Activated CD4-positive, CD25-positive, alpha-beta regulatory T cell (primary cell): ENCODE data around the gene EGFLAM.

ENCODE experiments used
- DNase-seq, 4 experiments: peaks; one replicate each; lab custom pipeline; 2025; lab: John Stamatoyannopoulos, UW

EGFLAM gene

GRCh38 chr5:38471709-38472108 is 213.3 kb downstream of the EGFLAM start:
- DNase-seq = no peak

DNA sequence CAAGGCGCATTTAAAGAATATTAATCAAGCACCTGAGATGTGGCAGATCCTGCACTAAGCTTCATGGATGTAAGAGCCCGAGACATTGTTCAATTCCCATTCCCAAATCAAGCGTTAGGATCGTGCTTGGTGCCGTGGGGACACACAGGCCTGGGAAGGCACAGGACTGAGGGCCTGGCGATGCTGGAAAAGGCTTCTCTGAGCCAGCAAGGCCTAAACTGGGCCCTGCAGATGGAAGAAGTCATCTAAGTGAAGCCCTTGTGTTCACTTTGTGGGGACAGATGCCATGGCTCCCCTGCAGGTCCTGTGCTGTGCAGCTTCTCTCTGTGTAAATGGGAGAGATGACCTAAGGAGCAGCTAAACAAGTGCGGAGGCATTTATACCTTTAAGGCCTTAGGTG is 214.2 kb downstream of the EGFLAM start:
- DNase-seq = no peak

DNA sequence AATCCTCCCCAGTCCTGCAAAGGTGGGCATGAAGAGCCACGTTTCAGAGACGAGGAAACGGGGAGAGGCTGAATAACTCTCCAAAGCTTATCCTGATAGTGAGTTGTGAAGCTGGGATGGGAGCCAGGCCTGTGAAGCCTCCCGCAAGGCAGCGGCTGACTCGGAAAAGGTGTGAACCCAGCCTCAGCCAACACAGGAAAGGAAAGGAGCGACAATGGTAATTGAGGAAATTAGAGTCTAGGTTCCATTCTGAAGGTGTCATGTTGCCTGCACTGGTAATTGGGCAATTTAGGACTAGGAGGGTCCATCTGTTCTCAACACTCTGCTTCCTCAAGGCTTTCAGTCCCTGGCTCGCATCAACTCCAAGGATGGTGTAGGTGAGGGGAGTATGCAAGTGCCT is 214.6 kb downstream of the EGFLAM start:
- no peak for DNase-seq

DNA sequence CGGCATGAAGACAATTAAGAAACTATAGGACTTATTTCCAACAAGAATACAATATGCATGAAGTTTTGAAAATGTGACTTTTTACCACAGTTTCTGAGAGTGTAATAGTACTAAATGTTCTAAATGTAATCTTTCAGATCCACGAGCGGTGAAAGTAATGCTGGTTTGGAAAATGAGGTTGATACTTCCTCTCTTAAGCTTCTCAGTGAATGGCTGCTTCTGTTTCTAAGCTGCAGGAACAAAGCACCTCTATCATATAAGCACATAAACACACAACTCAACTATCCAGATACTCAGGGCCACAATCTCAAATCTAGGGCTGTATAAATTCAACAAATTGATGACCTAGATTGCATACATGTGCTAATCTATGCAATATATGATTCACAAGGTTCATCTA is 219.8 kb downstream of the EGFLAM start:
- no peak for DNase-seq

DNA sequence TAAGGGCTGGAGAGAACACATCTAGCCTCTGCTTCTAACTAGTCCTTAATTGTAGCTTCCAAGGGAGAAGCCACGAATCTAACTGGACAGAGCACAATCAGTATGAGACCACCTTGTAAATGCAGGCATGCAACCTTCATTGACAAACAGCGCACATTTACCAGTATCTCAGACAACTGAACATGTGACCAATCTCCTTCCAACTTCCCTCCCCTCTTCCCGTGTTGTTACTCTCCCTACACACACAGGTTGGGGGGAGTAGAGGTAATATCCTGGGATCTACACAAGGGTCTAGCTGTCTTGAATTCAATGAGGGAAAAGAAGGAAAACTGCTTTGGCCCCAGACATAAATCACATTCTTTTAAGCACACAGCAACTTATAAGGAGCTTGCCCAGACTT is 220.5 kb downstream of the EGFLAM start:
- no peak for DNase-seq

DNA sequence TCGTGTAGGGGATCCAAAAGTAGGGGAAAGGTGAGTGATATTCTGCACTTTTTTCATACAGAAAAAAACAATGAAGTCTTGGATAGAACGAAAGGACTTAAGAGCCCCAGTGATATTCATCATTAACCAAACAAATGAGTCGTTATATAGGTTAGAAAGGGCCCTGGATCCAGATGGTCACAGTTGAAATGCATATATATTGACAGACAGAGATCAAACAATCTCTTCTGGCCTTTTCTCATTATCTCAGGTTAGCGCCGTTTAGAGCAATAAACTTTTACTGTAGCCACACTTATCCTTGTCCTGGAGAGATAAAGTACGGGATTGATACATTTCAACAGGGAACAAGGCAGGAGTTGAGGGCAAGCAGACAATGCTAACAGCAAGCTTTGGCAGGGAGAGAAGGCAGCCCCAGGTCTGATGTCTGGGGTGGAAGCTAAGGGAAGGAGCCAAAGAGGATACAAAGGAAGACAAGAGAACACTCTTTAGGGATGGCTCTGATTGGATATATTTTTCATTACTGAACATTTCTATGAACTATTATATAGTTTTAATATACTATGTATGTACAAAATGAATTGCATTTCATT is 221.1 kb downstream of the EGFLAM start:
- no peak for DNase-seq

DNA sequence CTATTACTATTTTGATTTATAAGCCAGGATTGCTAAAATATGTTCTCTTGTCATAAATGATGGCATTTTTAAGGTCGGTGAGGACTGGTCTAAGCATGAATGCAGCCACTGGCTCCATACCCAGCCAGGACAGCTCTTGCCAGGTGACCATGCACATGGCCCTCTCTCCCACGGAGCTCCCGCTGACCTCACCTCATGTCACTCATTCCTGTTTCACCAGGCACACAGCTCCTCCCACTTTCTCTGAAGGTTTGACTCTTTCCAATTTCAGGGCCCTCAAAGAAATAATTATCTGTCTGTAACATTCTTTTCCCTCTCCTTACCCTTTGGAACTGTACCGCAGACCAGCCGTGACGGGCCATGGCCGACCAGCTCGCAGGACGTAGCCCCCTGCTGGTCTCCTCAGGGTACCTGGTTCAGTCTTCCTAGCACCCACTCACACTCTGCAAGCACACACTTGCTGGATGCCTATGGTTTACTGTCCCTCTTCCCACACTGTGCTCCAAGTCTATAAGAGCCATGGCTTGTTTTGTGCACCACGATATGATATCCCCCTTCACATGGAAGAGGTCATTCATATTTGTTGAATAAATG is 225.5 kb downstream of the EGFLAM start:
- no peak for DNase-seq

GRCh38 chr5:38494175-38494574 is 235.8 kb downstream of the EGFLAM start:
- DNase-seq = no peak

- DNase-seq = no peak
Observed at GRCh38 chr5:38494763-38495162, 236.4 kb downstream of the EGFLAM start.

DNA sequence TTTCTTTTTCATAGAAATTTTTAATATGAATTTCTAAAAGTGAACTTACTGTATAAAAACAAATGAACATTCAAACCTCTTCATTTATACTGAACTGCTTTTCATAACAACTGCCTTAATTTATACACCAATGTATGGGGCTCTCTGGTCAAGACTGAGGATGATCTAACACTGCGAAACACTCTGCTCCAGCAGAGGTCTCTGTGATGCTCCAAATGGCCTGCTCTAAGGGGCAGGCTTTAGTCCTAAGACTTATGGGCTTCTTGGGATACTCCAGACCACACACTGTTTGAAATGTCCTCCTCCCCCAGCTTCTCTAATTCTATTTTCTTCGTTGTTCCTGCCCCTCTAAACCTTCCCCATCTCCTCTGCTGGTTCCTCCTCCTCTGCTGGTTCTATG is 239.6 kb downstream of the EGFLAM start:
- no peak for DNase-seq

GRCh38 chr5:38500573-38501260 is 242.4 kb downstream of the EGFLAM start:
- no peak for DNase-seq

GRCh38 chr5:38506302-38506701 is 247.9 kb downstream of the EGFLAM start:
- no peak for DNase-seq

DNA sequence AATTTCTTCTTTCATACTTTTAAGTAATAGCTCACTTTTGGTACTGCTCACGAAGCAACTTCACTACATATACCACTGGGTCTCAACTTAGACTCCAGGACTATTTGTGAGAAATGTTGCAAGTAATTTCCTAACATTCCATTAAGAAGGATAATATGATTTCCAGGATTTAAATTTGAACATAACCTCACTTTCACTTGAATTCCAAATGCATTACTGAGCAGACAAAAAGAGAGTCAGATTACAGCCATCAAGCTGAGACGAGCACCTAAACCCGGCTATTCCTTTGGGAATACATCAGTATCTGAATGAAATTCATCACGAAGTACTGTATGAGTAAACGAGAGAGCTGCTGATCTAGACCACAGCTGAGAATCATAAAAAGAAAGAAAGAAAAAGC is 250.8 kb downstream of the EGFLAM start:
- DNase-seq = no peak
